ENCODE measurements around the gene UVRAG.

UVRAG gene

DNA sequence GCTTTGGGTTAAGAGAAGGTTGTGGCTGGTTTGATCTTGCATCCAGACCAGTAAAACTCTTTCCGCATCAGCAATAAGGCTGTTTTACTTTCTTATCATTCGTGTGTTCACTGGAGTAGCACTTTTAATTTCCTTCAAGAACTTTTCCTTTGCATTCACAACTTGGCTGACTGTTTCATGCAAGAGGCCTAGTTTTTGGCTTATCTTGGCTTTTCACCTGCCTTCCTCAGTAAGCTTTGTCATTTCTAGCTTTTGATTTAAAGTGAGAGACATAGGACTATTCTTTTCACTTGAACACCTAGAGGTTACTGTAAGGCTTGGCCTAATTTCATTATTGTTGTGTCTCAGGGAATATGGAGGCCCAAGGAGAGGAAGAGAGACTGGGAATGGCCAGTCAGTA is 144.5 kb downstream of the UVRAG start:
- Histone ChIP-seq H3K4me2 (no peak overlapping the region), H4K20me1 (ENCODE audit: insufficient read depth) (no peaks in the 10 kb centered on the region), H2AFZ (ENCODE audit: low read depth) (no peak overlapping the region), H3K4me1 (ENCODE audit: low read depth, poor library complexity, severe bottlenecking) (no peaks in the 10 kb centered on the region), H3K9ac (no peak overlapping the region), H3K36me3 (ENCODE audit: insufficient read depth) (no peaks in the 10 kb centered on the region), H3K27ac (no peak overlapping the region), H3K27me3 (ENCODE audit: insufficient read depth, low read depth) (no peaks in the 10 kb centered on the region), H3K4me3 (IDR thresholded peaks at IDR 0.05; ENCODE audit: insufficient read depth, low read depth, low read length) (no peak overlapping the region), H3K79me2 (ENCODE audit: insufficient read depth, low read depth) (no peaks in the 10 kb centered on the region)
- no peak for TF ChIP-seq CTCF (conservative IDR thresholded peaks at IDR 0.05; ENCODE audit: low read depth, low read length)

- H3K4me3 ChIP-seq (IDR thresholded peaks at IDR 0.05; ENCODE audit: insufficient read depth, low read depth, low read length), result no peak overlapping the region
- no peaks in the 10 kb centered on the region for H3K79me2 ChIP-seq (ENCODE audit: insufficient read depth, low read depth)
- no peak for TF ChIP-seq CTCF (conservative IDR thresholded peaks at IDR 0.05; ENCODE audit: low read depth, low read length)
- H3K9ac ChIP-seq, result no peak overlapping the region
- peaks cover 9% of the 10 kb centered on the region for H3K4me1 ChIP-seq (ENCODE audit: low read depth, poor library complexity, severe bottlenecking)
- H2AFZ ChIP-seq (ENCODE audit: low read depth), result no peak overlapping the region
- H3K36me3 ChIP-seq (ENCODE audit: insufficient read depth), result no peaks in the 10 kb centered on the region
- no peak overlapping the region for H3K27ac ChIP-seq
- H4K20me1 ChIP-seq (ENCODE audit: insufficient read depth), result no peaks in the 10 kb centered on the region
- H3K27me3 ChIP-seq (ENCODE audit: insufficient read depth, low read depth), result no peaks in the 10 kb centered on the region
- H3K4me2 ChIP-seq, result no peak overlapping the region
These were observed 149.1 kb downstream of the UVRAG start for GRCh38 chr11:75964071-75964470.

DNA sequence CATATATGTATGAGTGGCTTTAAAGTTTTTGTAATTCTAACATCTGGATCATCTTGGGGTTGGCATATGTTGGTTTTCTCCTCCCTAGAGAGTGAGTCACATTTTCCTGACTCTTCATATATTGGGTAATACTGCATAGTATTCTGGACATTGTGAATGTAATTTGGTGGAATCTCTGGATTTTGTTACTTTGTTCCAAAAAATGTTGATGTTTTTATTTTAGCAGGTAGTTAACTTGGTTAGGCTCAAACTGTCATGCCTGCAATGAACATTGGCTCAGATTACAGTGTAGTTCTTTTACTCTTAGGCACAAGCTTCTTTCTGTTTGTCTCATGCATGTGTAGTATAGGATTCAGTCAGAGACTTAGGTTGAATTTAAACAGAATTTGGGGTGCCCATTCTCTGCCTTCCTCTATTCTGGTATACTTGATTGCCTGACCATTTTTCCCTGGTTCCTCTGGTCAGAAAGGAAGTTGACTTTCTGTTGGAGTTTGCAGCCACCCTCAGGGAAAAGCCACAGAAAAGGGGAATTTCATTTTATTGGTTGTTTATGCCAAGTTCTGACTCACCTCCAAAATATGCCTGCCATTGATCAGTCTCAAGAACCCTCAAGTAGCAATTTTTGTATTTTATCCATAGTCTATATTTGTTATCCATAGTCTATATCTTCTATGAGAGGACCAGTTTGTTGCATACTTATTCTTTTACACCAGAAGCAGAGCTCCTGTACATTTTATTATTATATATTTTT is 151.7 kb downstream of the UVRAG start:
- H2AFZ ChIP-seq (ENCODE audit: low read depth), result no peak overlapping the region
- no peak overlapping the region for H3K4me2 ChIP-seq
- H3K27ac ChIP-seq, result no peak overlapping the region
- peaks cover 9% of the 10 kb centered on the region for H3K4me1 ChIP-seq (ENCODE audit: low read depth, poor library complexity, severe bottlenecking)
- no peak overlapping the region for H3K9ac ChIP-seq
- H3K4me3 ChIP-seq (IDR thresholded peaks at IDR 0.05; ENCODE audit: insufficient read depth, low read depth, low read length), result no peak overlapping the region
- H3K36me3 ChIP-seq (ENCODE audit: insufficient read depth), result no peaks in the 10 kb centered on the region
- TF ChIP-seq CTCF (conservative IDR thresholded peaks at IDR 0.05; ENCODE audit: low read depth, low read length), result no peak
- no peaks in the 10 kb centered on the region for H3K27me3 ChIP-seq (ENCODE audit: insufficient read depth, low read depth)
- H3K79me2 ChIP-seq (ENCODE audit: insufficient read depth, low read depth), result no peaks in the 10 kb centered on the region
- no peaks in the 10 kb centered on the region for H4K20me1 ChIP-seq (ENCODE audit: insufficient read depth)

- Histone ChIP-seq H2AFZ (ENCODE audit: low read depth) (no peak overlapping the region), H3K36me3 (ENCODE audit: insufficient read depth) (no peaks in the 10 kb centered on the region), H4K20me1 (ENCODE audit: insufficient read depth) (no peaks in the 10 kb centered on the region), H3K4me2 (no peak overlapping the region), H3K27me3 (ENCODE audit: insufficient read depth, low read depth) (no peaks in the 10 kb centered on the region), H3K79me2 (ENCODE audit: insufficient read depth, low read depth) (no peaks in the 10 kb centered on the region), H3K4me1 (ENCODE audit: low read depth, poor library complexity, severe bottlenecking) (peaks cover 9% of the 10 kb centered on the region), H3K4me3 (IDR thresholded peaks at IDR 0.05; ENCODE audit: insufficient read depth, low read depth, low read length) (no peak overlapping the region), H3K9ac (no peak overlapping the region), H3K27ac (no peak overlapping the region)
- no peak for TF ChIP-seq CTCF (conservative IDR thresholded peaks at IDR 0.05; ENCODE audit: low read depth, low read length)
These were observed 153.1 kb downstream of the UVRAG start for GRCh38 chr11:75968021-75968625.
